Measurements from ENCODE around the gene MRPS27.

GRCh38 chr5:72268260-72268659, 51.8 kb downstream of the MRPS27 start:
- no peak for TF ChIP-seq FOXC1 (CRISPR knock-in tag; IDR thresholded peaks at IDR 0.05; ENCODE audit: borderline replicate concordance)
- TF ChIP-seq ZNF24 (IDR thresholded peaks at IDR 0.05), result no peak
- TF ChIP-seq RERE (CRISPR knock-in tag; IDR thresholded peaks at IDR 0.05; ENCODE audit: low read depth), result no peak
- TF ChIP-seq MTA3 (CRISPR knock-in tag; IDR thresholded peaks at IDR 0.05), result no peak
- TF ChIP-seq EED (CRISPR knock-in tag; IDR thresholded peaks at IDR 0.05), result no peak
- TF ChIP-seq FOXP4 (CRISPR knock-in tag; IDR thresholded peaks at IDR 0.05), result no peak
- no peak for TF ChIP-seq CBFB (CRISPR knock-in tag; IDR thresholded peaks at IDR 0.05)

All from HepG2 (cell line).